K562 (cell line): Measurements from ENCODE around the gene KAZN. TPM values are rescaled to one million over a fixed set of nuclear protein-coding genes. Genes with fewer than 3 reads are reported as not detected.

ENCODE experiments used
- ATAC-seq: fragments of 200-7000 bp; cut with Tn5 transposase; 3 replicates; pipeline ENCODE4 v1.9.1; 2020; ENCODE audit warnings: moderate library complexity
- BruUV-seq: library from RNA; stranded (reverse); fragments of 400-500 nt; replicated peaks from 2 replicates; lab custom pipeline; 2021; lab: Mats Ljungman, UMichigan
- CTCF ChIA-PET: fragments of 300-600 bp; formaldehyde crosslinking; extraction: SDS; loops from one replicate; lab custom pipeline; 2021; ENCODE audit warnings: low intra/inter-chr PET ratio; lab: Yijun Ruan, JAX
- POLR2A ChIA-PET: fragments of 300-600, 350-650 bp; sonication (Branson Sonifier 250); formaldehyde crosslinking; extraction: SDS; loops from one replicate; lab custom pipeline; 2021; ENCODE audit warnings: antibody characterized with exemption, inconsistent platforms; lab: Yijun Ruan, JAX
- DNase-seq, 4 experiments: peaks; one replicate each; pipeline versions ENCODE4 v3.0.0 to v3.0.0-alpha.2; 2011 to 2018; ENCODE audit warnings: low spot score in 3 of 4, mixed read lengths in 3 of 4; ENCODE audit errors: extremely low read depth in 1 of 4
- FAIRE-seq: peaks from 2 replicates; lab custom pipeline; 2011; peaks lifted over from hg19 to GRCh38; lab: Jason Lieb, UNC
- H2AFZ ChIP-seq: 2 replicates; pipeline ENCODE4 v1.6.0; 2011; ENCODE audit warnings: low read depth, low read length, control low read depth, inconsistent platforms
- H3K27ac ChIP-seq: fragments of 200-600 bp; 3 replicates; pipeline ENCODE4 v1.8.0; 2011; ENCODE audit warnings: low read depth, mild to moderate bottlenecking, control low read depth, inconsistent platforms, low read length, moderate library complexity, mixed read lengths; ENCODE audit errors: extremely low read depth
- H3K27me3 ChIP-seq, 2 experiments: fragments of 300-600 bp in 1 of 2; 2 replicates in 1 of 2; 3 replicates in 1 of 2; pipeline versions ENCODE4 v1.6.0 to v1.8.0; 2011; ENCODE audit warnings: inconsistent platforms in 2 of 2, low read length in 2 of 2, mild to moderate bottlenecking in 1 of 2, mixed read lengths in 1 of 2, moderate library complexity in 1 of 2; ENCODE audit not compliant: control insufficient read depth in 2 of 2, insufficient read depth in 2 of 2
- H3K36me3 ChIP-seq: fragments of 300-600 bp; 3 replicates; pipeline ENCODE4 v1.8.0; 2011; ENCODE audit warnings: mild to moderate bottlenecking, low read length, inconsistent platforms; ENCODE audit not compliant: control insufficient read depth, insufficient read depth
- H3K4me1 ChIP-seq, 2 experiments: fragments of 200-600 bp in 1 of 2; replicated peaks in 1 of 2; 2 replicates in 1 of 2; 3 replicates in 1 of 2; pipeline versions ENCODE4 v1.5.1 to v1.8.0; 2011; ENCODE audit warnings: inconsistent platforms in 2 of 2, low read length in 2 of 2, mild to moderate bottlenecking in 1 of 2, mixed read lengths in 1 of 2, moderate library complexity in 1 of 2; ENCODE audit not compliant: control insufficient read depth in 2 of 2, insufficient read depth in 2 of 2
- H3K4me2 ChIP-seq: 2 replicates; pipeline ENCODE4 v1.6.1; 2011; ENCODE audit warnings: low read length, control low read depth, inconsistent platforms, mixed read lengths; ENCODE audit not compliant: insufficient read depth
- H3K4me3 ChIP-seq: fragments of 200-600 bp; sonication (generic), shearing (Covaris generic); 2 replicates; pipeline ENCODE4 v1.5.1; 2016; ENCODE audit warnings: control low read depth, inconsistent platforms
- H3K79me2 ChIP-seq: fragments of 200-600 bp; 3 replicates; pipeline ENCODE4 v1.8.0; 2011; ENCODE audit warnings: low read length, inconsistent platforms; ENCODE audit not compliant: control insufficient read depth, insufficient read depth
- H3K9ac ChIP-seq, 2 experiments: 2 replicates each; pipeline versions ENCODE4 v1.6.0 to v1.6.1; 2011; ENCODE audit warnings: low read depth in 2 of 2, low read length in 2 of 2, control low read depth in 1 of 2, inconsistent platforms in 1 of 2, mild to moderate bottlenecking in 1 of 2, mixed read lengths in 1 of 2; ENCODE audit not compliant: insufficient read depth in 1 of 2
- H3K9me1 ChIP-seq: one replicate; pipeline ENCODE4 v1.6.0; 2011; ENCODE audit warnings: inconsistent platforms, mild to moderate bottlenecking, low read length, moderate library complexity; ENCODE audit not compliant: control insufficient read depth, insufficient read depth
- H3K9me3 ChIP-seq: replicated peaks from 2 replicates; pipeline ENCODE4 v1.5.1; 2011; ENCODE audit warnings: low read depth, low read length, inconsistent platforms; ENCODE audit not compliant: control insufficient read depth, insufficient read depth
- H4K20me1 ChIP-seq: replicated peaks from 2 replicates; pipeline ENCODE4 v1.6.1; 2011; ENCODE audit warnings: low read length, inconsistent platforms, mixed read lengths; ENCODE audit not compliant: control insufficient read depth, insufficient read depth
- DPF2 ChIP-seq: fragments of 450-650 bp; IDR thresholded peaks from 2 replicates; pipeline ENCODE4 v1.6.1; 2016
- ELF1 ChIP-seq: fragments of 200-800 bp; sonication (Bioruptor generic); IDR thresholded peaks from 2 replicates; pipeline ENCODE4 v1.6.1; 2016; ENCODE audit warnings: missing genetic modification characterization, missing compliant biosample characterization
- EP400 ChIP-seq: fragments of 450-650 bp; IDR thresholded peaks from 2 replicates; pipeline ENCODE4 v1.6.1; 2017; ENCODE audit warnings: antibody characterized with exemption, mild to moderate bottlenecking, moderate library complexity
- SMARCC2 ChIP-seq: fragments of 450-650 bp; IDR thresholded peaks from 2 replicates; pipeline ENCODE4 v1.6.1; 2017; ENCODE audit warnings: antibody characterized with exemption, moderate library complexity, mild to moderate bottlenecking, low read depth
- SRSF7 ChIP-seq: fragments of 200-400 bp; formaldehyde crosslinking; optimal IDR thresholded peaks from 2 replicates; pipeline ENCODE3; 2017; ENCODE audit warnings: mild to moderate bottlenecking, low read depth, low read length
- U2AF1 ChIP-seq: fragments of 200-400 bp; formaldehyde crosslinking; optimal IDR thresholded peaks from 2 replicates; pipeline ENCODE3; 2017; ENCODE audit warnings: mild to moderate bottlenecking, low read depth, low read length, moderate library complexity
- ZC3H8 ChIP-seq: fragments of 450-650 bp; IDR thresholded peaks from 2 replicates; pipeline ENCODE4 v1.6.1; 2017
- ZNF217 ChIP-seq: sonication (generic); formaldehyde crosslinking; IDR thresholded peaks from 2 replicates; pipeline ENCODE4 v1.8.0; 2022; ENCODE audit warnings: mild to moderate bottlenecking, missing genetic modification reagents
- ZNF224 ChIP-seq: sonication (generic); formaldehyde crosslinking; IDR thresholded peaks from 2 replicates; pipeline ENCODE4 v1.8.0; 2022; ENCODE audit warnings: mild to moderate bottlenecking, missing genetic modification reagents
- WGBS: fragments of 100-300 bp; shearing (Covaris generic); methylation state at CpG from one replicate; pipeline ENCODE4 v1.1.6; 2016; ENCODE audit warnings: low coverage, mixed read lengths; ENCODE audit not compliant: insufficient coverage; ENCODE audit errors: missing lambda C conversion rate; 5-methylcytosine and 5-hydroxymethylcytosine counted together
- in situ Hi-C: fragments of 300-500 bp; cut with MboI; formaldehyde crosslinking; loops from 4 replicates; pipeline ENCODE4 v1.15.0; 2018; ENCODE audit warnings: inconsistent platforms, mixed read lengths
- intact Hi-C: fragments of 100-400 bp; cut with micrococcal nuclease; formaldehyde crosslinking; loops from 2 replicates; pipeline ENCODE4 v1.14.2; 2022
- polyA plus RNA-seq, 8 experiments: library from polyadenylated mRNA; depleted of rRNA in 4 of 8; stranded (reverse) in 5 of 8; unstranded in 3 of 8; fragments of >200 nt; fragmentation: Nextera tagmentation in 2 of 8; fragmentation: Illumina TruSeq in 1 of 8; extraction: Ambion mirVana in 2 of 8; extraction: Trizol in 1 of 8; gene quantifications; 2 replicates each; pipeline versions ENCODE4 v1.2.1 to v1.2.3, GENCODE V29; 2011 to 2014; ENCODE audit warnings: inconsistent platforms in 1 of 8, missing spikeins in 1 of 8
- total RNA-seq, 7 experiments: library from RNA; depleted of rRNA in 6 of 7; stranded (reverse); fragments of >200 nt in 6 of 7; fragmentation: Illumina TruSeq in 2 of 7; extraction: Trizol in 2 of 7; gene quantifications; 2 replicates each; pipeline versions ENCODE4 v1.2.1 to v1.2.3, GENCODE V29; 2011 to 2021; ENCODE audit warnings: low replicate concordance in 1 of 7
- TF ChIP-seq, protein P1 (sequence below), 2 experiments: fragments of 200-800 bp in 1 of 2; sonication (Bioruptor generic) in 1 of 2; sonication (generic) in 1 of 2; formaldehyde crosslinking in 1 of 2; IDR thresholded peaks in 1 of 2; conservative IDR thresholded peaks in 1 of 2; 2 replicates each; pipeline versions ENCODE4 v1.5.0 to v1.6.1; 2016 to 2020; ENCODE audit warnings: missing compliant biosample characterization in 1 of 2, missing genetic modification characterization in 1 of 2, missing genetic modification reagents in 1 of 2
- TF ChIP-seq, protein P2 (sequence below), 2 experiments: IDR thresholded peaks; 2 replicates each; pipeline ENCODE4 v1.6.1; 2011; ENCODE audit warnings: borderline replicate concordance in 1 of 2, control low read depth in 1 of 2, low read depth in 1 of 2, low read length in 1 of 2, mild to moderate bottlenecking in 1 of 2, mixed read lengths in 1 of 2, moderate library complexity in 1 of 2; ENCODE audit not compliant: insufficient read depth in 1 of 2, insufficient read length in 1 of 2, poor library complexity in 1 of 2, severe bottlenecking in 1 of 2; ENCODE audit errors: extremely low read depth in 1 of 2
- TF ChIP-seq, protein P3 (sequence below): IDR thresholded peaks from 2 replicates; pipeline ENCODE4 v1.6.1; 2011; ENCODE audit warnings: borderline replicate concordance, low read depth, mild to moderate bottlenecking, moderate library complexity, low read length; ENCODE audit not compliant: insufficient read depth, poor library complexity, severe bottlenecking

The KAZN gene
- total and polyA plus RNA-seq, 9 of the 15 experiments (the other 6 are each of a cell fraction or from before 2014, with no cell fraction given), result 2.1 to 21.6 (median 5.4) TPM

GRCh38 chr1:15089258-15089992, 490.9 kb downstream of the KAZN start:
- BruUV-seq, result no TSS peak
- in situ Hi-C loops, result no loop called here
- Histone ChIP-seq H3K27ac (no peak overlapping the region), H2AFZ (no peak overlapping the region), H3K9ac (no peak overlapping the region), H3K79me2 (no peaks in the 10 kb centered on the region), H3K9me1 (no peaks in the 10 kb centered on the region), H3K27me3 (peaks cover 59 to 66% of the 10 kb centered on the region in 2 experiments), H3K36me3 (no peaks in the 10 kb centered on the region), H3K4me1 (peaks cover 0 to 8% of the 10 kb centered on the region in 2 experiments; a peak in 2 of 5 replicates), H3K4me2 (no peak overlapping the region), H3K9me3 (no peaks in the 10 kb centered on the region), H4K20me1 (no peaks in the 10 kb centered on the region; the same call in 1 of the 2 replicates), H3K4me3 (no peak overlapping the region)
- intact Hi-C loops, result no loop called here
- no peak for DNase-seq
- no peak for ATAC-seq
- 2% methylated on average over 4 of the region's 4 CpGs for WGBS
- ChIA-PET CTCF (no interaction called here), POLR2A (interaction anchor here (0.6 to 1.5 kb wide), 5 partner anchors 9 to 502 kb away, joined by 3 read pairs; no protein-coding TSS in a partner anchor)
- no peak for FAIRE-seq
- TF ChIP-seq, protein P1, sequence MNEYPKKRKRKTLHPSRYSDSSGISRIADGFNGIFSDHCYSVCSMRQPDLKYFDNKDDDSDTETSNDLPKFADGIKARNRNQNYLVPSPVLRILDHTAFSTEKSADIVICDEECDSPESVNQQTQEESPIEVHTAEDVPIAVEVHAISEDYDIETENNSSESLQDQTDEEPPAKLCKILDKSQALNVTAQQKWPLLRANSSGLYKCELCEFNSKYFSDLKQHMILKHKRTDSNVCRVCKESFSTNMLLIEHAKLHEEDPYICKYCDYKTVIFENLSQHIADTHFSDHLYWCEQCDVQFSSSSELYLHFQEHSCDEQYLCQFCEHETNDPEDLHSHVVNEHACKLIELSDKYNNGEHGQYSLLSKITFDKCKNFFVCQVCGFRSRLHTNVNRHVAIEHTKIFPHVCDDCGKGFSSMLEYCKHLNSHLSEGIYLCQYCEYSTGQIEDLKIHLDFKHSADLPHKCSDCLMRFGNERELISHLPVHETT (CRISPR knock-in tag; conservative IDR thresholded peaks at IDR 0.05 in 1 of 2, IDR thresholded peaks at IDR 0.05 in 1 of 2), result no peak
- no peak for TF ChIP-seq U2AF1
- no peak for TF ChIP-seq ELF1 (tag)
- no peak for TF ChIP-seq SRSF7
- TF ChIP-seq ZNF217 (CRISPR knock-in tag), result no peak
- TF ChIP-seq, protein P2, sequence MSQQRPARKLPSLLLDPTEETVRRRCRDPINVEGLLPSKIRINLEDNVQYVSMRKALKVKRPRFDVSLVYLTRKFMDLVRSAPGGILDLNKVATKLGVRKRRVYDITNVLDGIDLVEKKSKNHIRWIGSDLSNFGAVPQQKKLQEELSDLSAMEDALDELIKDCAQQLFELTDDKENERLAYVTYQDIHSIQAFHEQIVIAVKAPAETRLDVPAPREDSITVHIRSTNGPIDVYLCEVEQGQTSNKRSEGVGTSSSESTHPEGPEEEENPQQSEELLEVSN (IDR thresholded peaks at IDR 0.05; ENCODE audit: borderline replicate concordance in 1 of 2, extremely low read depth in 1 of 2, insufficient read depth in 1 of 2, insufficient read length in 1 of 2, low read depth in 1 of 2, low read length in 1 of 2, poor library complexity in 1 of 2, severe bottlenecking in 1 of 2), result no peak
- TF ChIP-seq, protein P3, sequence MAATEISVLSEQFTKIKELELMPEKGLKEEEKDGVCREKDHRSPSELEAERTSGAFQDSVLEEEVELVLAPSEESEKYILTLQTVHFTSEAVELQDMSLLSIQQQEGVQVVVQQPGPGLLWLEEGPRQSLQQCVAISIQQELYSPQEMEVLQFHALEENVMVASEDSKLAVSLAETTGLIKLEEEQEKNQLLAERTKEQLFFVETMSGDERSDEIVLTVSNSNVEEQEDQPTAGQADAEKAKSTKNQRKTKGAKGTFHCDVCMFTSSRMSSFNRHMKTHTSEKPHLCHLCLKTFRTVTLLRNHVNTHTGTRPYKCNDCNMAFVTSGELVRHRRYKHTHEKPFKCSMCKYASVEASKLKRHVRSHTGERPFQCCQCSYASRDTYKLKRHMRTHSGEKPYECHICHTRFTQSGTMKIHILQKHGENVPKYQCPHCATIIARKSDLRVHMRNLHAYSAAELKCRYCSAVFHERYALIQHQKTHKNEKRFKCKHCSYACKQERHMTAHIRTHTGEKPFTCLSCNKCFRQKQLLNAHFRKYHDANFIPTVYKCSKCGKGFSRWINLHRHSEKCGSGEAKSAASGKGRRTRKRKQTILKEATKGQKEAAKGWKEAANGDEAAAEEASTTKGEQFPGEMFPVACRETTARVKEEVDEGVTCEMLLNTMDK, result no peak
- no peak for TF ChIP-seq EP400
- TF ChIP-seq DPF2, result no peak
- no peak for TF ChIP-seq ZC3H8
- no peak for TF ChIP-seq SMARCC2
- TF ChIP-seq ZNF224 (CRISPR knock-in tag), result no peak
